ENCODE data around the gene PSMB9.
"Not testable (repeated sequence)": the region's sequence is repeated elsewhere in the genome, so short reads cannot be mapped to it uniquely, and the experiment has no call there.

Gene PSMB9

GRCh38 chr6:32865724-32866443 is 11.9 kb downstream of the PSMB9 start:
- no peak for DNase-seq

- no peak for DNase-seq
These were observed 13.1 kb downstream of the PSMB9 start for GRCh38 chr6:32867022-32867477.

- DNase-seq: no peak
These were observed 13.7 kb downstream of the PSMB9 start for GRCh38 chr6:32867554-32868256.

GRCh38 chr6:32868257-32868788 is 14.3 kb downstream of the PSMB9 start:
- DNase-seq: no peak

GRCh38 chr6:32873947-32874346 is 20.0 kb downstream of the PSMB9 start:
- DNase-seq: not testable (repeated sequence)

GRCh38 chr6:32876603-32877002 is 22.6 kb downstream of the PSMB9 start:
- no peak for DNase-seq

- no peak for DNase-seq
These were observed 25.7 kb downstream of the PSMB9 start for GRCh38 chr6:32879691-32880090.

GRCh38 chr6:32880962-32881361 is 27.0 kb downstream of the PSMB9 start:
- not testable (repeated sequence) for DNase-seq

- no peak for DNase-seq
These were observed 28.9 kb downstream of the PSMB9 start for GRCh38 chr6:32882879-32883250.

- no peak for DNase-seq
These were observed 29.8 kb downstream of the PSMB9 start for GRCh38 chr6:32883789-32884188.

GRCh38 chr6:32885698-32886286 is 31.8 kb downstream of the PSMB9 start:
- DNase-seq: peak; percentile 37

- no peak for DNase-seq
These were observed 32.8 kb downstream of the PSMB9 start for GRCh38 chr6:32886681-32887383.

GRCh38 chr6:32887616-32888015 is 33.6 kb downstream of the PSMB9 start:
- no peak for DNase-seq

- DNase-seq: no peak
These were observed 34.6 kb downstream of the PSMB9 start for GRCh38 chr6:32888576-32888975.

GRCh38 chr6:32889533-32889932 is 35.5 kb downstream of the PSMB9 start:
- DNase-seq: no peak

- no peak for DNase-seq
These were observed 36.8 kb downstream of the PSMB9 start for GRCh38 chr6:32890831-32891230.

GRCh38 chr6:32894085-32895005 is 40.4 kb downstream of the PSMB9 start:
- peak; percentile 43 for DNase-seq

GRCh38 chr6:32895006-32895345 is 41.0 kb downstream of the PSMB9 start:
- DNase-seq: no peak

- DNase-seq: no peak
These were observed 50.0 kb downstream of the PSMB9 start for GRCh38 chr6:32903952-32904351.

- DNase-seq: no peak
These were observed 51.1 kb downstream of the PSMB9 start for GRCh38 chr6:32905078-32905477.

- DNase-seq: no peak
These were observed 52.5 kb downstream of the PSMB9 start for GRCh38 chr6:32906539-32906938.

- no peak for DNase-seq
These were observed 54.9 kb downstream of the PSMB9 start for GRCh38 chr6:32908897-32909296.

All from NCI-H2081 treated with DMSO at 0.1 percent for 48 hours (cell line).